NB4 (cell line): Measurements from ENCODE around the gene IGSF23.

Experiments
- DNase-seq: peaks from one replicate; pipeline ENCODE4 v3.0.0; 2010; ENCODE audit warnings: low read depth
- H3K4me3 ChIP-seq: one replicate; pipeline ENCODE4 v1.5.1; 2011; ENCODE audit warnings: mild to moderate bottlenecking, low read depth, low read length, moderate library complexity
- CTCF ChIP-seq: IDR thresholded peaks from one replicate; pipeline ENCODE4 v1.5.1; 2012; ENCODE audit warnings: low read depth, low read length
- MYC ChIP-seq: IDR thresholded peaks from 2 replicates; pipeline ENCODE4 v1.6.1; 2011; ENCODE audit warnings: low read depth, low read length
- POLR2A ChIP-seq: IDR thresholded peaks from 2 replicates; pipeline ENCODE4 v1.6.1; 2011; ENCODE audit warnings: mild to moderate bottlenecking; ENCODE audit not compliant: insufficient read length; ENCODE audit errors: extremely low read depth
- TF ChIP-seq, protein P1 (sequence below): IDR thresholded peaks from 2 replicates; pipeline ENCODE4 v1.6.1; 2011; ENCODE audit warnings: low read depth, low read length

IGSF23 gene

DNA sequence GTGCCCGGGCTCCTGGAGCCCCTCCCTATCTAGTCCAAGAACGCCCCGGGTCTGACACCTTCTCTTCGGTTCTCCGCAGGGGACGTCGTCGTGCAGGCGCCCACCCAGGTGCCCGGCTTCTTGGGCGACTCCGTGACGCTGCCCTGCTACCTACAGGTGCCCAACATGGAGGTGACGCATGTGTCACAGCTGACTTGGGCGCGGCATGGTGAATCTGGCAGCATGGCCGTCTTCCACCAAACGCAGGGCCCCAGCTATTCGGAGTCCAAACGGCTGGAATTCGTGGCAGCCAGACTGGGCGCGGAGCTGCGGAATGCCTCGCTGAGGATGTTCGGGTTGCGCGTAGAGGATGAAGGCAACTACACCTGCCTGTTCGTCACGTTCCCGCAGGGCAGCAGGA lies 33.8 kb downstream of the IGSF23 start:
- no peak for TF ChIP-seq CTCF
- TF ChIP-seq, protein P1, sequence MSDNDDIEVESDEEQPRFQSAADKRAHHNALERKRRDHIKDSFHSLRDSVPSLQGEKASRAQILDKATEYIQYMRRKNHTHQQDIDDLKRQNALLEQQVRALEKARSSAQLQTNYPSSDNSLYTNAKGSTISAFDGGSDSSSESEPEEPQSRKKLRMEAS = no peak
- TF ChIP-seq MYC = no peak
- TF ChIP-seq POLR2A = no peak
- DNase-seq = no peak
- H3K4me3 ChIP-seq = no peak overlapping the region

DNA sequence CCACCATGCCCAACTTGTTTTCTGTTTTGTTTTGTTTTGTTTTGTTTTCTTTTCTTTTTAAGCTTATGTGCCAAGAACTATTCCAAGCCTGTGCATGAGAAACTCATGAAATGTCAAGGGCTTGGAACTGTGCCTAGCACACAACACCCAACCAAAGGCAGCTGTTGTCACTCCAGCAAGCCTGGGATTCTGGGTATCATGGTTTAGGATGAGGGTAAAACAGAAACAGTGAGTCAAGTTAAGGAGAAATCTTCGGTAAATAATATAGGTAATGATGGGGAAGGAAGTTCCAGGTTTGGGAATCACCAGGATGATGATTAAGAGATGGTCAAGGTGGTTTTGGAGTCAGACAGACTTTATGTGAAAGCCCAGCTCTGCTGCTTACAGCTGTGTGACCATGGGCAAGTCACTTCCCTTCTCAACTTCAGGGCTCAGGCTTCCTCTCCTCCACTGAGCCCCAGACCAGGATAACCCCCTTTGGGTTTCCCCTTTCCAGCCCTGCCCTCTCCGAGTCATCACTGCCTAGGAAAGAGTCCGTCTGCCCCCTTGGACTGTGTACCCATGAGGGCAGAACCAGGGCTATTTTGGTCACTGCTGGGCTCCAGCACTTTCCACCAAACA lies 35.4 kb downstream of the IGSF23 start:
- TF ChIP-seq POLR2A (no peak), CTCF (no peak), MYC (no peak)
- TF ChIP-seq, protein P1 = no peak
- no peak for DNase-seq
- no peak overlapping the region for H3K4me3 ChIP-seq

DNA sequence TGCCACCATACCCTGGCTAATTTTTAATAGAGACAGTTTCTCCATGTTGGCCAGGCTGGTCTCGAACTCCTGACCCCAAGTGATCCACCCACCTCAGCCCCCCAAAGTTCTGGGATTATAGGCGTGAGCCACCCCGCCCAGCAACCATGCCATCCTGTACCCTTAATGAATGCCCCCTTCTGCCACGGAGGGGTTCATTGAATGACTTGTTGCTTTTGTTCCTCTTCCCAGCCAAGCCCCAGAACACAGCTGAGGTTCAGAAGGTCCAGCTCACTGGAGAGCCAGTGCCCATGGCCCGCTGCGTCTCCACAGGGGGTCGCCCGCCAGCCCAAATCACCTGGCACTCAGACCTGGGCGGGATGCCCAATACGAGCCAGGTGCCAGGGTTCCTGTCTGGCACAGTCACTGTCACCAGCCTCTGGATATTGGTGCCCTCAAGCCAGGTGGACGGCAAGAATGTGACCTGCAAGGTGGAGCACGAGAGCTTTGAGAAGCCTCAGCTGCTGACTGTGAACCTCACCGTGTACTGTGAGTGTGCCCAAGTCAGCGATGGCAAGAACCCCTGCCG lies 36.3 kb downstream of the IGSF23 start:
- no peak for DNase-seq
- no peak overlapping the region for H3K4me3 ChIP-seq
- TF ChIP-seq CTCF = no peak
- TF ChIP-seq, protein P1 = no peak
- no peak for TF ChIP-seq MYC

- no peak for DNase-seq
- H3K4me3 ChIP-seq = no peak overlapping the region
- no peak for TF ChIP-seq MYC
- no peak for TF ChIP-seq POLR2A
- TF ChIP-seq, protein P1 = no peak
- no peak for TF ChIP-seq CTCF
Observed at GRCh38 chr19:44653343-44653742, 40.0 kb downstream of the IGSF23 start.

DNA sequence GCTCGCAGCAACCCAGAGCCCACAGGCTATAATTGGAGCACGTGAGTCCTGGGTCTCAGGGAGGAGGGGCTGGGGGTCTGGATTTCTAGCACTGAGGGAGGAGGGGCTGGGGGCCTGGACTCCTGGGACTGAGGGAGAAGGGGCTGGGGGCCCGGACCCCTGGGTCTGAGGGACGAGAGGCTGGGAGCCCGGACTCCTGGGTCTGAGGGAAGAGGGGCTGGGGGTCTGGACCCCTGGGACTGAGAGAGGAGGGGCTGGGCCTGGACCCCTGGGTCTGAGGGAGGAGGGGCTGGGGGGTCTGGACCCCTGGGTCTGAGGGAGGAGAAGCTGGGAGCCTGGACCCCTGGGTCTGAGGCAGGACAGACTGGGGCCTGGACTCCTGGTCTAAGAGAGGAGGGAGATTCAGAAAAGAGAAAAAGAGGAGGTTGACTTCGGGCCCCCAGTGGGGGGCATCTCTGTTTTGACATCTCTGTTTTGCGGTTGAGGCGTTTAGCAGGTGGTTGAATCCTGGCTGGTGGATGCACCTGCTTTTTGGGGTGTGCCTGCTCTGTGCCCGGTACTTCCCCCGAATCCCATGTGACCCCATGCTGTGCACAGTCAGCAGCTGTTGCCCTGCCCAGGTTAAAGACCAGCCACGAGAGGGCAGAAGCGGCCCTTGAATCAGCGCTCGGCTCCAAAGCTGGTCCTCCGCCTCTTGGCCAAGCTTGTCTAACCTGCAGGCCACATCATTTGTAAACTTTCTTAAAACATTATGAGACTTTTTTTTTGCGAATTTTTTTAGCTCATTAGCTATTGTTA lies 40.8 kb downstream of the IGSF23 start:
- TF ChIP-seq POLR2A (no peak), MYC (no peak), CTCF (no peak)
- TF ChIP-seq, protein P1 = no peak
- H3K4me3 ChIP-seq = no peak overlapping the region
- DNase-seq = peak; percentile 32
